Gastrocnemius medialis (tissue), 4 donors: Measurements from ENCODE around the gene UNC5CL.

ENCODE experiments used
- POLR2A ChIP-seq, 2 donors: fragments of 450-650 bp; IDR thresholded peaks; one replicate each; pipeline ENCODE4 v1.6.1; 2017; ENCODE audit warnings: antibody characterized with exemption in 2 of 2, mild to moderate bottlenecking in 2 of 2, moderate library complexity in 2 of 2
- TF ChIP-seq, protein P1 (sequence below), 5 experiments: fragments of 450-650 bp in 3 of 5; fragments of 200-600 bp in 2 of 5; sonication (generic) in 2 of 5; IDR thresholded peaks in 4 of 5; conservative IDR thresholded peaks in 1 of 5; 1 replicate in 4 of 5; 2 replicates in 1 of 5; pipeline ENCODE4 v1.5.1; 2016 to 2019; ENCODE audit warnings: antibody characterized with exemption in 5 of 5, mild to moderate bottlenecking in 3 of 5, moderate library complexity in 3 of 5

DNA sequence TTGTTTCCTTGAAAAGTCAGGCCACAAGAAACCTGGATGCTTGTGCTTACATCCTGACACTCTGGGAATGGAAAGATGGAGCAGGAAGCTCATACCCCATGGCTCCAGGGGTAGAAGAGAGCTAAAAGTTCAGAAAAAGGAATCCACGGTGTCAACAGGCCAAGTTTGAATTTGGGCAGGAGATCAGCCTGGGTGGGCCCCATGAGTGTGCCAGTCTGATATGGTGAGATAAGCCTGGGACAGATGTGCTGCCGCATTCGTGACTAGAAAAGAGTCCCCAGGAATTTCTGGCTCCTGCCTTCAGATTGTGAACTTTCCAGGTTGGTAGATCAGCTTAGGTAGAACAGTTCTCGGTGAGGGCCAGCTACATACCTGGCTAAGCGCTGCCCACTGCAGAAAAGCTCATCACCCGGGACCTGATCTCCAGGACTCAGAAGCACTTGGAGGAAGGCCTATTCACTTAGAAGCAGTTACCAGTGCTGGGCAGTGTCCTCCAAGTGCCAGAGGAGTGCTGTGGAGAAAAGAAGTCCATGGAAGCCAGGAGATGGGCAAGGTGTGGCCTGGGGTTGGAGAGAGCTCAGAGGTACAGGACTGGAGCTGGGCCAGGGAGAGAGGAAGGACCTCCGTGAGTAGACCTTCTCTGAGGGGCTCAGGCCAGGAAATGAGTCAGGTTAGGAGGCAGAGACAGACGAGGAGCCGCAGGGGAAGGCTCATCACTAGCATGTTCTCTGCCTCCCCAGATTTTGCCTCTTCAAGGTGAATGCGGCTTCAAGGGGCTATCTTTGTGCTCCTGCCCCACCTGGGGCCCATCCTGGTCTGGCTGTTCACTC lies 3.4 kb upstream of the UNC5CL start, which contains the start of gene TSPO2:
- TF ChIP-seq, protein P1, sequence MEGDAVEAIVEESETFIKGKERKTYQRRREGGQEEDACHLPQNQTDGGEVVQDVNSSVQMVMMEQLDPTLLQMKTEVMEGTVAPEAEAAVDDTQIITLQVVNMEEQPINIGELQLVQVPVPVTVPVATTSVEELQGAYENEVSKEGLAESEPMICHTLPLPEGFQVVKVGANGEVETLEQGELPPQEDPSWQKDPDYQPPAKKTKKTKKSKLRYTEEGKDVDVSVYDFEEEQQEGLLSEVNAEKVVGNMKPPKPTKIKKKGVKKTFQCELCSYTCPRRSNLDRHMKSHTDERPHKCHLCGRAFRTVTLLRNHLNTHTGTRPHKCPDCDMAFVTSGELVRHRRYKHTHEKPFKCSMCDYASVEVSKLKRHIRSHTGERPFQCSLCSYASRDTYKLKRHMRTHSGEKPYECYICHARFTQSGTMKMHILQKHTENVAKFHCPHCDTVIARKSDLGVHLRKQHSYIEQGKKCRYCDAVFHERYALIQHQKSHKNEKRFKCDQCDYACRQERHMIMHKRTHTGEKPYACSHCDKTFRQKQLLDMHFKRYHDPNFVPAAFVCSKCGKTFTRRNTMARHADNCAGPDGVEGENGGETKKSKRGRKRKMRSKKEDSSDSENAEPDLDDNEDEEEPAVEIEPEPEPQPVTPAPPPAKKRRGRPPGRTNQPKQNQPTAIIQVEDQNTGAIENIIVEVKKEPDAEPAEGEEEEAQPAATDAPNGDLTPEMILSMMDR (IDR thresholded peaks at IDR 0.05 in 4 of 5, conservative IDR thresholded peaks at IDR 0.05 in 1 of 5) = no peak
- TF ChIP-seq POLR2A (IDR thresholded peaks at IDR 0.05) = no peak
